C4-2B (cell line): ENCODE data around the gene UBL4B.

Experiments
- H3K27ac ChIP-seq: fragments of 450-650 bp; 2 replicates; pipeline ENCODE4 v1.5.1; 2017
- CTCF ChIP-seq: fragments of 450-650 bp; conservative IDR thresholded peaks from 2 replicates; pipeline ENCODE4 v1.5.1; 2017; ENCODE audit warnings: mild to moderate bottlenecking
- ZFX ChIP-seq: fragments of 450-650 bp; IDR thresholded peaks from 2 replicates; pipeline ENCODE4 v1.6.1; 2017

Gene UBL4B

GRCh38 chr1:110107867-110108469, 4.3 kb upstream of the UBL4B start:
- TF ChIP-seq ZFX (no peak), CTCF (no peak)
- H3K27ac ChIP-seq: no peak overlapping the region

DNA sequence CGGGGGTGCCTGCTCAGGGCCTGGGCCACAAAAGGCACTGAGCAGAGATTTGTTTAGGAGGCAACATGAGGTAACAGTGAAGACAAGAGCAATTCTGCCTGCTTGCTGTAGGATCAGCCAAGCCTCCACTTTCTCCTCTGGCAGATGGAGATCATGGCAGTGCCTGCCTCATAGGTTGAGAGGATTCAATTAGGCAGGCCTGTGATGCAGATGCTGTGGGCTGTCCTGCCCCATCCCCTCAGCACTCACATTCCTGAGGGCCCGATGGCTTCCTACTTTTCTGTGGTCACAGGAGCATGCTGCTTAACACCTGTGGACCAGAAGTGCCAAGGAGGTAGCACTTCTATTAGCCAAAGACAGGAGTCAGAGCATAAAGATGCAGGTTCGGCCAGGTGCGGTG, 1.2 kb upstream of the UBL4B start:
- H3K27ac ChIP-seq: no peak overlapping the region
- no peak for TF ChIP-seq ZFX

DNA sequence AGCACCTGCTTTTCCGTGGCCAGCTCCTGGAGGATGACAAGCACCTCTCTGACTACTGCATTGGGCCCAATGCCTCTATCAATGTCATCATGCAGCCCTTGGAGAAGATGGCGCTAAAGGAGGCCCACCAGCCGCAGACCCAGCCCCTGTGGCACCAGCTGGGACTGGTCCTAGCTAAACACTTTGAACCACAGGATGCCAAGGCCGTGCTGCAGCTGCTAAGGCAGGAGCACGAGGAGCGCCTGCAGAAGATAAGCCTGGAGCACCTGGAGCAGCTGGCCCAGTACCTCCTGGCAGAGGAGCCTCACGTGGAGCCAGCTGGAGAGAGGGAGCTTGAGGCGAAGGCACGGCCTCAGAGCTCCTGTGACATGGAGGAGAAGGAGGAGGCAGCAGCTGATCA, 413 bp downstream of the UBL4B start:
- no peak overlapping the region for H3K27ac ChIP-seq
- TF ChIP-seq CTCF (no peak), ZFX (no peak)

- no peak overlapping the region for H3K27ac ChIP-seq
- TF ChIP-seq CTCF: no peak
- TF ChIP-seq ZFX: no peak
Observed at GRCh38 chr1:110113551-110113950, 1.3 kb downstream of the UBL4B start.

GRCh38 chr1:110114173-110114572, 1.9 kb downstream of the UBL4B start:
- no peak overlapping the region for H3K27ac ChIP-seq
- TF ChIP-seq CTCF (no peak), ZFX (no peak)

DNA sequence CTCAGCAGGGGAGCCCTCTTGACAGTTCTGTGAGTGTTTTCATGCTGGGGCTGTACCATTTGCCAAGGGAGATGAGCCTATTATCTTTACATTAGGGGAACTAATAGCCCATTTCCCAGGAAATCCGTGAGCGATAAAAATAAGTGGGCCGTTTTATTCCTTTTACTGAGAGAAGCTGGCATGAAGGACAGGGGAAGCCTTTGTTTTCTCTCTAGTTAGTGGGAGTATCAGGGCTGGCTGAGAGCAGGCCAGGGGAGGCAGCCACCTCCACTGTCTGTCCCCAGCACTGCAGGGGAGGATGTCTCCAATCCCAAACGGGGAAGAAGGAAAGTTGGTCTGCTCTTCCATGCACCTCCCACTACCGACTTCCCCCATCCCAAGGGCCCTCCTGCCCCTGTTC, 2.5 kb downstream of the UBL4B start:
- TF ChIP-seq ZFX: no peak
- TF ChIP-seq CTCF: no peak

DNA sequence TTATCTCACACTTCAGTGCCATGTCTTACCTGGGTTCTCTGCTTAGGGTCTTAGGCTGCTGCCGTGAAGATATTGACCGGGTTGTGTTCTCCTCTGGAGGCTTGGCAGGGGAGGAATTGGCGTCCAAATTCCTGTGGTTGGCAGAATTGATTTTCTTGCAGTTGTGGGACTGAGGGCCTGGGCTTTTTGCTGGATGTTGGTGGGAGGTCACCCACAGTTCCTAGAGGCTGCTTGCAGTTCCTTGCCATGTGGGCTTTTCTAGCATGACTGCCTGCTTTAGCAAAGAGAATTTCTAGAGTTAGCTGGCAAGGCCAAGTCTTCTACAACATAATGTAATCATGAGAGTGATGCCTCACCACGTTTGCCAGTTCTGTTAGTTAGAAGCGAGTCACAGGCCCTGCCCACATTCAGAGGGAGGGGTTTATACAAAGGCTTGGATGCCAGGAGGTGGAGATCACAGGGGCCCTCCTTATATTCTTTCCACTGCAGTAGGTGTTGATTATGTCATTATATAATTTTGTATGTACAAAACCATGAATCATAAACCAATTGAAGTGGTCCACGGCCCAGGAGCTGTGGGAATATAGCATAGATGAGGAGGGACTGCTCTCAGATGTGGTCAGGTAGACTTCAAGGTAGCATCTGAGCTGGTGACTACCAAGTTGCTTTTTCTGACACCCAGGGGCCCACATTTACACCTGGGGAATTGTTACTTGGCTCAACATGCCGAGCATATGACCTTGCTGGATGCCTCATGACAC, 6.6 kb downstream of the UBL4B start:
- H3K27ac ChIP-seq: no peak overlapping the region

More for the DNA sequence above, 2.5 kb downstream of the UBL4B start:
- H3K27ac ChIP-seq: no peak overlapping the region

More for the DNA sequence above, 6.6 kb downstream of the UBL4B start:
- TF ChIP-seq CTCF (no peak), ZFX (no peak)
